CD4-positive, alpha-beta T cell treated with Interleukin-4 for 4 hours (primary cell): Measurements from ENCODE around the gene RTTN.

Experiments used
- DNase-seq: peaks from one replicate; pipeline ENCODE4 v3.0.0-alpha.2; 2020

The RTTN gene

DNA sequence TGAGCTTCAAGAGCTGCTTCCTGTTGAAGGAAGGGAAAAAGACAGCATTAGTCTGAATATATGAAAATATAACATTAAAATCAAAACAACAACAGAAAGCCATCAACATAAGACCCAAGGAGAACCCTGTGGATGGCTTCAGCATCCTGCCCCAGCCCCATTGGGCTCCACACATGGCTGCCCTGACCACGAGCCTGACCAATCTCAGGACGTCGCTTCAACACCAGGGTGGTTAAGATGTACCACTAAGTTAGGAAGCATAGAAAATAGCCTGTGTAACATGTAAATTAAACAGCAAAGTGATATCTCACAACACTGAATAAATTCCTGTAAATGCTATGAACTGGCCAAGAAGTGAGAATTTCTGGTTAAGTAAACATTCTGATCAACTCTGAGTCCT, 180.7 kb downstream of the RTTN start:
- no peak for DNase-seq

GRCh38 chr18:70024093-70024492, 181.4 kb downstream of the RTTN start:
- DNase-seq = no peak

DNA sequence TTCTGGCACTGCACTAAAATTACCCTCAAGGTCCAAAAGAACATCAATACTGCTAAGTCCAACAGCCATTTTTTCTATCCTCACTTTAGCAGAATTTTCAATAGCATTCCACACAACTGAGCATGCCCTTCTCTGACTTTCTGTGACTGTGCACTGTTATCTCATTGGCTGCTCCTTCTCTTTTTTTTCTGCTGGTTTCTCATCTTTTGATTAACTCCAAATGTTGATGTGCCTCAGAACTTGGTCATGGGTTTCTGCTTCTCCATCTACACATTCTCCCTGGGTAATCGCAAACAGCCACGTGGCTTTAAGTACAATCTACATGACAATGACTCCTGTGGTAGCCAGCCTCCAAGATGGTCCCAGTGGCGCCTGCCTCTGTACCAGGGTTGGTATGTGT, 182.9 kb downstream of the RTTN start:
- DNase-seq = no peak

- DNase-seq = no peak
Observed at GRCh38 chr18:70021498-70021897, 184.0 kb downstream of the RTTN start.

GRCh38 chr18:70021043-70021442, 184.4 kb downstream of the RTTN start:
- DNase-seq = no peak

DNA sequence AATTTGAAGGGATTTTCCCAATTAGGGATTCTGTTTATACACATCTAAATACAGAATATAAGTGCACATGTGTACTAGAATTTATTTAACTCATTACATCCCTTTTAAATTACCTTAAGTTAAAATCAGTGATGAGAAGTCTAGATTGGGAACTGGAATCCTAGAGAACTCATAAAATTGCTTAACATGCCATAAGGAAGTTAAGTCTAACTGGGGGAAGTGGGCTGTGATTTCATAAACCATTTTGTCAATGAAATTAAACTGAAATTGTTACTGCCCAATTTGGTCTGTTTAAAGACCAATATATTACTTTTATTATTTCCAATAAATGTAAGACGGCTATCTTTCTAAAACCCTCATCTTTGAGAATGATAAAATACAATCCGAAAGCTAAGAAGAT, 185.5 kb downstream of the RTTN start:
- no peak for DNase-seq

DNA sequence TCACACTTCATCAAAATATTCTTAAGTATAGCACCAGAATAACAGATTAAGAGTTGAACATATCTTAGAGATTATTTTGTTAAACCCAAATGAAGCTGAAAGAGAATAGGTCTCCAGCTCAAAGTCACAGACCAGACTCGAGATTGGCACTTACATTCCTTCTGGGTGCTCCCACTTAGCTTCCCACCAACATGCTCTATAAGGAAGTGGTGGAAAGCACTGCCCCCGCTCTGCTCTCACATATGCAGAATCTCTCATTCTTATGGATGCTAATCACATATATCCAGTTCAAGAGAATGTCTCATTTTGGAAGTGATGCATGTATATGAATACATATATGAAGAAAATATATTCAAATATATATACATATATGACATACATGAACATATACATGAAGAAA, 186.4 kb downstream of the RTTN start:
- no peak for DNase-seq

DNA sequence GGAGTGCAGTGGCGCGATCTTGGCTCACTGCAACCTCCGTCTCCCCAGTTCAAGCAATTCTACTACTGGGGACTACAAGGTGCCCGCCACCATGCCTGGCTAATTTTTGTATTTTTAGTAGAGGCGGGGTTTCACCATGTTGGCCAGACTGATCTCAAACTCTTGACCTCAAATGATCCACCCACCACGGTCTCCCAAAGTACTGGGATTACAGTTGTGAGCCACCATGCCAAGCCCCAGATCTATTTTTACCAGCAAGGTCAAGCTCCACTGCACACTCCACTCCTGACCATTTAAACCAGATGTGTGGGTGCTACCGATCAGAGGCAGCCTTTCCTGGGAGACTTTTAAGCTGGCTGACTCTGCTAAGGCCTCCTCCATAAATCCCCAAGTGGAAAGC, 190.4 kb downstream of the RTTN start:
- DNase-seq = no peak

GRCh38 chr18:70005580-70005979, 199.9 kb downstream of the RTTN start:
- no peak for DNase-seq

DNA sequence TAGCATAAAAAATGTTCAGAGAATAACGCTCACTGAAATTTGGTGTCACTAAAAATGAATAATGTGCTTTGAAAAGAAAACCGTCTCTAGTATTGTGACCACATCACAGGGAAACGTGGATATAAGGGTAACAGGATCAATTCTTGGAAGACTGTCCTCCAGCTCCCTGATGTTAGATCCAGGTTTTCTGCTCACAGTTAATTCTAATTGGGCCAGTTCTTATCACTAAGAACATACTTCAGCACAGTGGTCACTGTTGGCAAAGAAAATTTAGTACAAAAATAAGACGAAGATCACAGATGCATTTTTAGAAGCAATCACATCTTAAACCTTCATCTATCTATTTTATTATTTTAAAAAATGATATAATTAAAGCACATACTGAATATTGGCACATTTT, 200.8 kb downstream of the RTTN start:
- DNase-seq = no peak

DNA sequence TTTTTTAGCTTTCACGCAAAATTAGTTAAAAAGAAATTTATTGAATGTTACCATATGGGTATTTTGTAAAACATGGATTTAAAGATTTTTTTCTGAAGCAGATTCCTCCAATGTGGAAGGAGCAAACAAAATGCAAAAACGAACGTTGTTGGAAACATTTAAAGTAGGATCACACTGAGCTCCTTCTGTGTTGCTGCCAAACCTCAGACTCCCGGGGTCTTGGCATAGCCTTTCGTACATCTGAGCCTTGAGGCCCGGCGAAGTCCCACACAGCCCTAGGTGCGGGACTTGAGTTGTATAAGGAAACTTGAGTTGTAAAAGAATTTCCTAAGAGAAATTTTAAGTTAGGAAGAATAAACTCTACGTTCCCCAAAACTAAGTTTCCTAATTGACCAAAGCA, 205.8 kb downstream of the RTTN start:
- DNase-seq = no peak

- no peak for DNase-seq
Observed at GRCh38 chr18:69998523-69998987, 206.9 kb downstream of the RTTN start.

DNA sequence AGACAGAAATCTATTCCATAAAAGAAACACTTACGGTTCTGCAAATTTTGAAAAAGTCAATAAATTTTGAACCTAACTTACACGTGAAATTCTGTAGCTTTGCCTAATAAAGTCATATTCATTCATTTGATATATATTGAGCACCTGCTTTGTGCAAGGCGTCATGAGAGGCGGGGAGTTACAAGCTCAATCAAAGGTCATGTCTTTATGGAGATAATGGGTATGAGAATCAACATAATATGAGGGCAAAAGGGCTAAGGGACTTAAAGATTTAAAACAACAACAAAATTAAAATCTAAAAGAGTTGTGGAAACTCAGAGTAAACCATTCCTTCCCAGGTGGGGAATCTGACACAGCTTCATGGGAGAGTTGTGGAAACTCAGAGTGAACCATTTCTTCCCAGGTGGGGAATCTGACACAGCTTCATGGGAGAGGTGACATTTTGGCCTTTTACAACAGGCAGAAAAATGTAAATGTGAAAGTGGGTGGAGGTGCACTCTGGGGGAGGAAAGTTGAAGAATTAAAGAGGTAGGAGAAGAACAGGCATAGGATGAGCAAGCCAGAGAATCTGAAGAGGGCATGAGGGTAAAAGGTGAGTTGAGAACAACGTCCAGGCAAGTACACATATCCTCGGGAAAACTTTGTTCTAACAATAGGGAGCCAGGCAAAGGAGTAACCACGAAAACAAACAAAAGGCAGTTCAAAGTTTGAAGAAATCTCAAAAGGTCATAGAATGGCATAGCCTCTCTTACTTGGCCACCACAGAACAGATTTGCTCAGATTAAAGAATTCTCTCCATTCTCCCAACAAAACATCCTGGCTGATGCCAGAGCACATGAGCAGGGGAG, 208.3 kb downstream of the RTTN start:
- DNase-seq = no peak

DNA sequence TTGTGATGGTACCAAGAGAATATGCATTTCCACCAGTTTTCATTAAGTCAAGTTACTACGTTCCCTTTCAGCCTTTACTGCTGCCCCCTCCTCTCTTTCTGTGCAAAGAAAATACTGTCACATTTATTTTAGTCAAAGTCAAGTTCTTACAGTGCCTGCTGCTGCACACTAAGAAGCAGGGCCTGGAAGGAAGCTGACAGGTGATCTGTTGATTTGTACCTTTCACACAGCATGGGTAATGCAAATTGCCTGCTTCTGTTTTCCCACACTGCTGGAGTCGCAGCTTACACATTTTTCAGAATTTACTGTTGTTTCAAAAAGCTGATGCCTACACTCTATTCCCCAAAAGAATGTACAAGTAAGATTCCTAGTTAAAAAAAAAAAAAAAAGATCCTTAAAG, 209.1 kb downstream of the RTTN start:
- no peak for DNase-seq

DNA sequence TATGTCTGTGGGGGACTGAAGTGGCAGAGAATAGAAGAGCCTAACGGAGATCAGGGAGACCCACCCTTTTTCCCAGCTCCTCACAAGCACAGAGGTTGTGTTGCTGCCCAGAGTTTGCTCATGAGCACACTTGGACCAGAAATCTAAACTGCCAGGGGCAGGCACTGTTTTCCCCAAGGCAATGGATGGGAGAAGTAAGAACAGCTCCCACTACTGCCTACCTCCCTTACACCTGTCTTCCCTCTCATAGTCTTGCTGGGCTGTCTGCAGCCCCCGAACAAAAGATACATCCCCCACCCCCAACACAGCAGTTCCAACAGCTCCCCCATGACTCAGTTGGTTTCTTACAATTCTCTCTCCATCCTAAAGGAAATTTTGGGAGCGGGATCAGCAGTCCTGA, 209.7 kb downstream of the RTTN start:
- DNase-seq = no peak

- DNase-seq = no peak
Observed at GRCh38 chr18:69992776-69993175, 212.7 kb downstream of the RTTN start.

- DNase-seq = no peak
Observed at GRCh38 chr18:69987870-69988269, 217.6 kb downstream of the RTTN start.

DNA sequence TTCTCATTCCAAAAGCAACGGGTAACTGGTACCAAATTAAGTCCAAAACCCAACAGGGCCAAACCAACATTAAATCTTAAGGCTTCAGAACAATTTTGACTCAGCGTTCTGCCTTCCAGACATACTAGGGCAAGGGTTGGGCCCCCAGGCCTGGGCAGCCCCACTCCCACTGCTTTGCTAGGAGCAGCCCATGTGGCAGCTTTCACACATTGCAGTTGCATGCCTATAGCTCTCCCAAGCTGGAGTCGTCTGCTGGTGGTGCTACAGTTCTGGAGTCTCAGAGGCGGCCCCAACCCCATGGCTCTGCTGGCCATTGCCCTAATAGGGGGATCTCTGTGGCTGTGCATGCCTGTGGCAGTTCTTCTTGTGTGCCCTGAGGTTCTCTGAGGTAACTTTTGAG, 220.2 kb downstream of the RTTN start:
- no peak for DNase-seq

GRCh38 chr18:69982417-69982816, 223.1 kb downstream of the RTTN start:
- DNase-seq = no peak

DNA sequence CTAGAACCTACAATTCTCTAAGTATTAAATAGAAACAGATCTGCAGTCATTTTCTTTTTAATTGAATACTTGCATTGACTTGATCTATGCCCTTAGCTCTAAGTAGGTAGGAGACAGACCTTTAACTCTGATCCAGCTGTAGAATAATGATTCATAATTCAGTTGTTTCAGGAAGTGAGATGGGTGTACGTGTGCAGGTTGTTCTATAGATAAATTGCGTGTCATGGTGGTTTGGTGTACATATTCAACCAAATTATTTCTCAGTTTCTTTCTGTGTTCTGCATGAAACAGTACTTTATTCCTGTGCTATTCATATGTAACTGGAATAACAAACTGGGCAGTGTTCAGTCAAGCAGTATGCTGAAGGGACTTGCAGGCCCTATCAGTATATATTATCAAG, 223.5 kb downstream of the RTTN start:
- DNase-seq = no peak

DNA sequence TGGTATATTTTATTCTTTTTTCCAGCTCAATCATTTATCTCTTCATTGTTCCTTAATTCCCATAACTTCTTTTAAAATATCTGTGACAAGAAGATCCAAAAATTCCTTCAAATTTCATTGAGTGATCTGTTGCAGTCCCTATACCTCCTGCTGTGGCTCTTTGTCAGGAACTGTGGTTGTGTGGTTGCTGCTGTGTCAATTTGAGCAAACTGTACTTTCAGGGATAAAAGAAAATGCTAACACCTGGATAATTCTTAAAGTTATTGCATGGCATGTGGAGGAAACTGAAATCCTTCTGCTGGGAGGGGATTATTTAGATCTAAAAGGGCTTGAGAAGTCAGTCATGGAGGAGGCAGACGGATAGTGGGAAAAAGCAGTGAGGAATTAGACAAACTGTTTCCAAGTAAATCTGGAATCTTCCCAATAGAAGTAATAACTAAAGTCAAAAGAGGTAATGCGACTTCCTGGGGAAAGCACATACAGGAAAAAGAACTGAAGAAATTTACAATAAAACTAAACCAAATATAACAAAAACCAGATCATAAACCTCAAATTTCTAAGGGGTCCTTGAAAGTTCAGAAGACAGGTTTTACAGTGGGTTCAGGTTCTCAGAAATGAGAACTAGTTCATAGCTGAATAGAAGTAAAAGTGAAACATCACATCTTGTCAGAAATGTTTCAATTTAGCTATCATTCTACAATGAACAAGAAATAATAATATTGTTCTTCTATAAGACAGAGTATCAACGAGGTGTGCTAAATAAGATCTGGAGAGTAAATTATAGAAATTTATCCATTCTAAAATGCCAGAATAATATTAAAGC, 224.3 kb downstream of the RTTN start:
- DNase-seq = no peak

DNA sequence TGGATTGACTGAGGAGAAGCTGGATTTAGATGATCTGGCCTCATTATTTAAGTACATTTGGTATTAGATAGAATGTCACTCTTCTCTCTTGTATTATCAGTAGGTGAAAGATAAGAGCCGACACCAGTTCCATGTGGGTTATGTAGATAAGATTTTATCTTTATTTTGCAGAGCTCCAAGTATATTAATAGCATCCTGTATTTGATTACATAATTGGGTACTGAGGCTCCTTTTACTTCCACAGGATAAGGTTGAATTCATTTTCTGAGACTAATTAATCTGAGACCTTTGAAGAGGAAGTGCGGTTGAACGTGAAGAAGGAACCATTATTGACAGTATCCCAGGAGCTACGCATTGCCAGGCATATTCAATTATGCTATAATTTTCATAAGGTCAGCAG, 225.0 kb downstream of the RTTN start:
- no peak for DNase-seq

- DNase-seq = no peak
Observed at GRCh38 chr18:69978732-69979715, 226.5 kb downstream of the RTTN start.
